Measurements from ENCODE around the gene CASS4.

DNA sequence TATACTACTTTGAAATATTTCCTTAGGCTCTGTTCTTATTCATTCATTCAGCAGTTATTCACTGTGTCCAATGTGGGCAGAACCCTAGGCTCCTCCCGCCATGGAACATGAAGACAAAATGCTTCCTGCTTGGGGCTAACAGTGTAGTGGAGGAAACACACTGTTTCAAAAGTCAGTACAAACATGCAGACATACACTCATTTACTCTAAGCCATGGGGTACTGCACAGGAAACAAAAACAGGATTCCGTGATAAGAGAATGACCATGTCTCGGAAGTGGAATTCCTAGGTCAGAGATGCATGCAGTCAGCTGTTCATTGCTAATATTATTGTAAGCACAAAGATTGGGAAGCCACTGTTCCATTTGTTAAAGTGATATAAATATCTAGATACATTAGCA is 94.0 kb downstream of the CASS4 start:
- TF ChIP-seq CTCF (IDR thresholded peaks at IDR 0.05) = no peak
- TF ChIP-seq POLR2AphosphoS5 (IDR thresholded peaks at IDR 0.05) = no peak
